Stimulated activated CD4-positive, alpha-beta T cell treated with anti-CD3 and anti-CD28 coated beads, Interleukin-12 subunit alpha, Interleukin-12 subunit beta, amount 100 ng/mL, for 48 hours (primary cell): Measurements from ENCODE around the gene ERN2.
"Not testable (repeated sequence)": the region's sequence is repeated elsewhere in the genome, so short reads cannot be mapped to it uniquely, and the experiment has no call there.

Experiments used
- DNase-seq, 3 donors: peaks; one replicate each; pipeline ENCODE4 v3.0.0-alpha.2; 2020; ENCODE audit warnings: low read depth in 2 of 3, low spot score in 1 of 3

Gene ERN2

GRCh38 chr16:23722613-23723240 is 9.7 kb upstream of the ERN2 start:
- not testable (repeated sequence) for DNase-seq

- no peak for DNase-seq
These were observed 3.5 kb upstream of the ERN2 start for GRCh38 chr16:23716484-23716883.

- no peak for DNase-seq
These were observed 1.2 kb downstream of the ERN2 start for GRCh38 chr16:23711785-23712184.

GRCh38 chr16:23710504-23710903 is 2.5 kb downstream of the ERN2 start:
- no peak for DNase-seq

- no peak for DNase-seq
These were observed 3.0 kb downstream of the ERN2 start for GRCh38 chr16:23710008-23710407.

- DNase-seq: no peak
These were observed 3.5 kb downstream of the ERN2 start for GRCh38 chr16:23709536-23709935.

GRCh38 chr16:23706439-23706838 is 6.6 kb downstream of the ERN2 start:
- no peak for DNase-seq

GRCh38 chr16:23705517-23705902 is 7.5 kb downstream of the ERN2 start:
- DNase-seq: no peak

GRCh38 chr16:23704772-23705516 is 8.1 kb downstream of the ERN2 start:
- no peak for DNase-seq

- no peak for DNase-seq
These were observed 10.1 kb downstream of the ERN2 start for GRCh38 chr16:23702951-23703350.

- DNase-seq: no peak
These were observed 12.0 kb downstream of the ERN2 start for GRCh38 chr16:23701045-23701444.

- no peak for DNase-seq
These were observed 12.5 kb downstream of the ERN2 start for GRCh38 chr16:23700509-23700908.

GRCh38 chr16:23700093-23700492 is 12.9 kb downstream of the ERN2 start:
- no peak for DNase-seq

GRCh38 chr16:23699100-23699499 is 13.9 kb downstream of the ERN2 start:
- no peak for DNase-seq

GRCh38 chr16:23695756-23696155 is 17.3 kb downstream of the ERN2 start:
- no peak for DNase-seq

GRCh38 chr16:23694644-23695373 is 18.2 kb downstream of the ERN2 start:
- DNase-seq: no peak

GRCh38 chr16:23694265-23694643 is 18.8 kb downstream of the ERN2 start:
- no peak for DNase-seq

- no peak for DNase-seq
These were observed 20.7 kb downstream of the ERN2 start for GRCh38 chr16:23692190-23692837.

GRCh38 chr16:23691483-23692189 is 21.4 kb downstream of the ERN2 start:
- DNase-seq: no peak

- DNase-seq: no peak
These were observed 22.1 kb downstream of the ERN2 start for GRCh38 chr16:23690771-23691482.
